HEK293 (cell line): ENCODE data around the gene KLHL30.

Experiments used
- KLF9 ChIP-seq: fragments of 450-650 bp; formaldehyde crosslinking; IDR thresholded peaks from 2 replicates; pipeline ENCODE4 v1.5.1; 2016; ENCODE audit warnings: missing biosample characterization, missing genetic modification characterization, low read depth
- YY1 ChIP-seq: fragments of 450-650 bp; formaldehyde crosslinking; IDR thresholded peaks from 2 replicates; pipeline ENCODE4 v1.5.1; 2018; ENCODE audit warnings: missing biosample characterization, missing genetic modification characterization
- ZFP3 ChIP-seq: fragments of 450-650 bp; formaldehyde crosslinking; IDR thresholded peaks from 2 replicates; pipeline ENCODE4 v1.5.1; 2016; ENCODE audit warnings: low read depth, missing biosample characterization, missing genetic modification characterization
- ZNF138 ChIP-seq: fragments of 450-650 bp; formaldehyde crosslinking; IDR thresholded peaks from 2 replicates; pipeline ENCODE4 v1.5.1; 2016; ENCODE audit warnings: missing biosample characterization, missing genetic modification characterization, borderline replicate concordance
- ZNF558 ChIP-seq: fragments of 450-650 bp; formaldehyde crosslinking; IDR thresholded peaks from 2 replicates; pipeline ENCODE4 v1.5.1; 2016; ENCODE audit warnings: missing biosample characterization, missing genetic modification characterization
- TF ChIP-seq, protein P1 (sequence below): fragments of 450-650 bp; formaldehyde crosslinking; IDR thresholded peaks from 2 replicates; pipeline ENCODE4 v1.5.1; 2016; ENCODE audit warnings: missing biosample characterization, missing genetic modification characterization
- TF ChIP-seq, protein P2 (sequence below): fragments of 450-650 bp; formaldehyde crosslinking; IDR thresholded peaks from 2 replicates; pipeline ENCODE4 v1.5.0; 2017; ENCODE audit warnings: missing biosample characterization, missing genetic modification characterization, borderline replicate concordance

GRCh38 chr2:238132463-238133450 lies 5.7 kb upstream of the KLHL30 start:
- TF ChIP-seq ZNF138 (tag by site-specific recombination), result no peak
- TF ChIP-seq, protein P1, sequence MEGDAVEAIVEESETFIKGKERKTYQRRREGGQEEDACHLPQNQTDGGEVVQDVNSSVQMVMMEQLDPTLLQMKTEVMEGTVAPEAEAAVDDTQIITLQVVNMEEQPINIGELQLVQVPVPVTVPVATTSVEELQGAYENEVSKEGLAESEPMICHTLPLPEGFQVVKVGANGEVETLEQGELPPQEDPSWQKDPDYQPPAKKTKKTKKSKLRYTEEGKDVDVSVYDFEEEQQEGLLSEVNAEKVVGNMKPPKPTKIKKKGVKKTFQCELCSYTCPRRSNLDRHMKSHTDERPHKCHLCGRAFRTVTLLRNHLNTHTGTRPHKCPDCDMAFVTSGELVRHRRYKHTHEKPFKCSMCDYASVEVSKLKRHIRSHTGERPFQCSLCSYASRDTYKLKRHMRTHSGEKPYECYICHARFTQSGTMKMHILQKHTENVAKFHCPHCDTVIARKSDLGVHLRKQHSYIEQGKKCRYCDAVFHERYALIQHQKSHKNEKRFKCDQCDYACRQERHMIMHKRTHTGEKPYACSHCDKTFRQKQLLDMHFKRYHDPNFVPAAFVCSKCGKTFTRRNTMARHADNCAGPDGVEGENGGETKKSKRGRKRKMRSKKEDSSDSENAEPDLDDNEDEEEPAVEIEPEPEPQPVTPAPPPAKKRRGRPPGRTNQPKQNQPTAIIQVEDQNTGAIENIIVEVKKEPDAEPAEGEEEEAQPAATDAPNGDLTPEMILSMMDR, result no peak
- TF ChIP-seq, protein P2, sequence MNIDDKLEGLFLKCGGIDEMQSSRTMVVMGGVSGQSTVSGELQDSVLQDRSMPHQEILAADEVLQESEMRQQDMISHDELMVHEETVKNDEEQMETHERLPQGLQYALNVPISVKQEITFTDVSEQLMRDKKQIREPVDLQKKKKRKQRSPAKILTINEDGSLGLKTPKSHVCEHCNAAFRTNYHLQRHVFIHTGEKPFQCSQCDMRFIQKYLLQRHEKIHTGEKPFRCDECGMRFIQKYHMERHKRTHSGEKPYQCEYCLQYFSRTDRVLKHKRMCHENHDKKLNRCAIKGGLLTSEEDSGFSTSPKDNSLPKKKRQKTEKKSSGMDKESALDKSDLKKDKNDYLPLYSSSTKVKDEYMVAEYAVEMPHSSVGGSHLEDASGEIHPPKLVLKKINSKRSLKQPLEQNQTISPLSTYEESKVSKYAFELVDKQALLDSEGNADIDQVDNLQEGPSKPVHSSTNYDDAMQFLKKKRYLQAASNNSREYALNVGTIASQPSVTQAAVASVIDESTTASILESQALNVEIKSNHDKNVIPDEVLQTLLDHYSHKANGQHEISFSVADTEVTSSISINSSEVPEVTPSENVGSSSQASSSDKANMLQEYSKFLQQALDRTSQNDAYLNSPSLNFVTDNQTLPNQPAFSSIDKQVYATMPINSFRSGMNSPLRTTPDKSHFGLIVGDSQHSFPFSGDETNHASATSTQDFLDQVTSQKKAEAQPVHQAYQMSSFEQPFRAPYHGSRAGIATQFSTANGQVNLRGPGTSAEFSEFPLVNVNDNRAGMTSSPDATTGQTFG (tag by site-specific recombination), result no peak
- no peak for TF ChIP-seq KLF9 (tag by site-specific recombination)
- TF ChIP-seq ZFP3 (tag by site-specific recombination), result no peak
- no peak for TF ChIP-seq ZNF558
- no peak for TF ChIP-seq YY1 (tag by site-specific recombination)
